ENCODE results near the gene GFM1. TPM values are rescaled to one million over a fixed set of nuclear protein-coding genes. Genes with fewer than 3 reads are reported as not detected.

The GFM1 gene
- total and polyA plus RNA-seq, 9 donors, result 13.5 to 40.0 (median 29.7) TPM

DNA sequence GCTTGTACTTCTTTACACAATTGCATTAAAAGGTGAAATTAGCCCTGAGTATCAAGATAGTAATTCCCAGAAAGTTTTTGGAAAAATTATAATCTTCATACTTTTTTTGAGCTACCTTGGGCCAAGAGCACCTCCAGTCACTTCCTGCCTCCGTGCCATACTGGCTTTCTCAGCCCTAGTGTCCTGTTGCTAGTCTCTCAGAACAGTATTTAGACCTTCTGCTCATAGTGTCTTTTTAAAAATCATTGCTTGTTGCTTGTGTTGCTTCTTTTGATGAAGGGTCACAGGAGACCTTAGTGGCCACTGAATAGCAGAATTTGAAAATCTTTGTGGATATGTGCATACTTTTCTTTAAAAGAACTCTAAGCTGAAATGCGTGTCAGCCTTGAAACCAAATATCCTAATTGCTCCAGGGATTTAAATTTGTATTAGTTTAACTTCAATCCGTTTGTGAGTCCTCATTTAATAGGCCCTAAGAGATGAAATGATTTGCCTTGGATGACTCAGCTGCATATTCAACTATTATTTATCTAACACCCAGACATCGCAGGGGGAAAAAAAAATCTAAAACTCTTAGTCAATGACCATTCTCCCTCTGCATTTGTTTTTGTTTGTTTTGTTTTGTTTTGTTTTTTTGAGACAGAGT, 57.2 kb downstream of the GFM1 start:
- intact Hi-C loops (cut with DNase I), result no loop called here
- H3K9me3 ChIP-seq, result no peaks in the 10 kb centered on the region
- DNase-seq, result no peak
- TF ChIP-seq POLR2A (IDR thresholded peaks at IDR 0.05) (no peak), EP300 (IDR thresholded peaks at IDR 0.05) (no peak)
- TF ChIP-seq, protein P1, sequence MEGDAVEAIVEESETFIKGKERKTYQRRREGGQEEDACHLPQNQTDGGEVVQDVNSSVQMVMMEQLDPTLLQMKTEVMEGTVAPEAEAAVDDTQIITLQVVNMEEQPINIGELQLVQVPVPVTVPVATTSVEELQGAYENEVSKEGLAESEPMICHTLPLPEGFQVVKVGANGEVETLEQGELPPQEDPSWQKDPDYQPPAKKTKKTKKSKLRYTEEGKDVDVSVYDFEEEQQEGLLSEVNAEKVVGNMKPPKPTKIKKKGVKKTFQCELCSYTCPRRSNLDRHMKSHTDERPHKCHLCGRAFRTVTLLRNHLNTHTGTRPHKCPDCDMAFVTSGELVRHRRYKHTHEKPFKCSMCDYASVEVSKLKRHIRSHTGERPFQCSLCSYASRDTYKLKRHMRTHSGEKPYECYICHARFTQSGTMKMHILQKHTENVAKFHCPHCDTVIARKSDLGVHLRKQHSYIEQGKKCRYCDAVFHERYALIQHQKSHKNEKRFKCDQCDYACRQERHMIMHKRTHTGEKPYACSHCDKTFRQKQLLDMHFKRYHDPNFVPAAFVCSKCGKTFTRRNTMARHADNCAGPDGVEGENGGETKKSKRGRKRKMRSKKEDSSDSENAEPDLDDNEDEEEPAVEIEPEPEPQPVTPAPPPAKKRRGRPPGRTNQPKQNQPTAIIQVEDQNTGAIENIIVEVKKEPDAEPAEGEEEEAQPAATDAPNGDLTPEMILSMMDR (IDR thresholded peaks at IDR 0.05), result no peak
- H3K4me1 ChIP-seq (ENCODE audit: insufficient read depth), result no peaks in the 10 kb centered on the region
- H3K4me3 ChIP-seq, result no peak overlapping the region
- 66 to 77% (median 68%) methylated on average over 4 of the region's 4 CpGs for WGBS, 3 donors
- no peaks in the 10 kb centered on the region for H3K27me3 ChIP-seq
- no peak overlapping the region for H3K27ac ChIP-seq
- no peaks in the 10 kb centered on the region for H3K36me3 ChIP-seq

GRCh38 chr3:158702815-158703481, 58.6 kb downstream of the GFM1 start:
- Histone ChIP-seq H3K36me3 (no peaks in the 10 kb centered on the region), H3K27me3 (no peaks in the 10 kb centered on the region), H3K27ac (no peak overlapping the region), H3K4me3 (no peak overlapping the region), H3K9me3 (no peaks in the 10 kb centered on the region), H3K4me1 (ENCODE audit: insufficient read depth) (no peaks in the 10 kb centered on the region)
- 52 to 77% (median 71%) methylated on average over 4 of the region's 4 CpGs for WGBS, 3 donors
- TF ChIP-seq EP300 (IDR thresholded peaks at IDR 0.05), result no peak
- no peak for TF ChIP-seq POLR2A (IDR thresholded peaks at IDR 0.05)
- TF ChIP-seq, protein P1 (IDR thresholded peaks at IDR 0.05), result no peak
- intact Hi-C loops (cut with DNase I), result no loop called here
- no peak for DNase-seq

DNA sequence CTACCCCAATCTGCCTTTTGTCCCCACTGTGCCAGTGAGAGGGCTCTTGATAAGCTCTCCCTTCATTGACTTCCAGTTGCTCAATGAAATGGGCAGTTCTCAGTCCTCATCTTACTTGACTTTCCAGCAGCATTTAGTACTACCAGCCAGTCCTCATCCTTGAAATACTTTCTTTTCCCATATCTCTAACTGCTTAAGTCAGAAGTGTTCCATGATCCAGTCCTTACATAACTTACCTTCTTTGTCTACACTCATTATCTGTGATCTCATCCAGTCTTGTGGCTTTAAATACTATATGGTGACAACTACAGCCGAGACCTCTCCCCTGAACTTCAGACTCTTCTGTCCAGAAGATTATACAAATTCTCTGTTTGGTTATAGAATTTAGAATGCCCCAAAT, 59.2 kb downstream of the GFM1 start:
- no peaks in the 10 kb centered on the region for H3K4me1 ChIP-seq (ENCODE audit: insufficient read depth)
- no peaks in the 10 kb centered on the region for H3K9me3 ChIP-seq
- TF ChIP-seq POLR2A (IDR thresholded peaks at IDR 0.05), result no peak
- TF ChIP-seq EP300 (IDR thresholded peaks at IDR 0.05), result no peak
- TF ChIP-seq, protein P1 (IDR thresholded peaks at IDR 0.05), result no peak
- no peaks in the 10 kb centered on the region for H3K27me3 ChIP-seq
- H3K36me3 ChIP-seq, result no peaks in the 10 kb centered on the region
- no peak overlapping the region for H3K27ac ChIP-seq
- WGBS, 3 donors, result 93 to 100% (median 98%) methylated on average over 1 of the region's 1 CpG
- DNase-seq, result no peak
- no peak overlapping the region for H3K4me3 ChIP-seq
- intact Hi-C loops (cut with DNase I), result no loop called here

- WGBS, 3 donors, result 51 to 77% (median 55%) methylated on average over 4 of the region's 4 CpGs
- no peaks in the 10 kb centered on the region for H3K27me3 ChIP-seq
- H3K27ac ChIP-seq, result no peak overlapping the region
- peaks cover 3% of the 10 kb centered on the region for H3K4me1 ChIP-seq (ENCODE audit: insufficient read depth)
- no peak for TF ChIP-seq EP300 (IDR thresholded peaks at IDR 0.05)
- TF ChIP-seq POLR2A (IDR thresholded peaks at IDR 0.05), result no peak
- TF ChIP-seq, protein P1 (IDR thresholded peaks at IDR 0.05), result no peak
- no peaks in the 10 kb centered on the region for H3K36me3 ChIP-seq
- intact Hi-C loops (cut with DNase I), result no loop called here
- no peak for DNase-seq
- H3K4me3 ChIP-seq, result no peak overlapping the region
- no peaks in the 10 kb centered on the region for H3K9me3 ChIP-seq
These were observed 65.3 kb downstream of the GFM1 start for GRCh38 chr3:158709666-158710083.

Data from ovary (tissue), 9 donors.